ENCODE data around the gene ZFP3.
"Not testable (repeated sequence)": the region's sequence is repeated elsewhere in the genome, so short reads cannot be mapped to it uniquely, and the experiment has no call there.

Gene ZFP3

DNA sequence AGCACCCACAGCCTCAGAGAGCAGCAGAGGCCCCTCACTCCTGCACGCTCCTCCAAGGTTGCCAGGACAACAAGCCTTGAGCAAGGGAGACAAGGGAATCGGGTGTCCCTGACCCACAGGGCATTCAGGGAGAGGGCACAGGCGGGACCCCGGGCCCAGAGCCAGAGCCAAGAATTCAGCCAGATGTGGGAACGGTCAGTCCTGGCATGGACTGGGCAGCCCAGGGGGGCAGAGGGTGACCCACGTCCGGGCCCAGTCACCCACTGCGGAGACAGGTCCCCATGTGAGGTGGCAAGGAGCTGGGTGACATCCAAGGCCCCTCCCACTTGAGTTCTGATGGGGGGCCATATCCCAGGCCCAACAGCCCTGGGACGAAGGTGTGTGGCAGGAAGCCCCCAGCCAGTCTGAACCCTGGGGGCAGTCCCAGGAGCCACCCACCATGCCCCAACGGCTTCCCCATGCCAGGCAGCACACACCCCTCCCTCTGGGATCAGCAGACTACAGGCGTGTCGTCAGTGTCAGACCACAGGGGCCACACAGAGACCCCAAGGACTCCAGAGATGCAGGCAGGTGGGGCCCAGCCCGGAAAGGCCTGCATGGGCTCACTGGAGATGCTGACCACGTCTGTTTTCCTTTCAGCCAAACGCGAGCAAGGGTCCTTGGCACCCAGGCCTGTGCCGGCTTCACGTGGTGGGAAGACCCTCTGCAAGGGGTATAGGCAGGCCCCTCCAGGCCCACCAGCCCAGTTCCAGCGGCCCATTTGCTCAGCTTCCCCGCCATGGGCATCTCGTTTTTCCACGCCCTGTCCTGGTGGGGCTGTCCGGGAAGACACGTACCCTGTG, 60.6 kb downstream of the ZFP3 start:
- DNase-seq (ENCODE audit: low read depth, low spot score): no peak

DNA sequence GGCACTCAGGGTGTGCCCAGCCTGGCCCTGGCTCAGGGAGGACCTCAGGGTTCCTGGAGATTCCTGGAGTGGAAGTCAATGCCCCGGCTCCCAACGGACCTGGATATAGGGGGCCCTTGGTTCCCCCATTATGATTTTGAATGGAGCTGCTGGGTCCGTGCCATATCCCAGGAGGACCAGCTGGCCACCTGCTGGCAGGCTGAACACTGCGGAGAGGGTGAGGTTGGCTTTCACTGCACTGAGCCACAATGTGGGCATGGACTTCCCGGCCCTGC, 61.1 kb downstream of the ZFP3 start:
- no peak for DNase-seq (ENCODE audit: low read depth, low spot score)

DNA sequence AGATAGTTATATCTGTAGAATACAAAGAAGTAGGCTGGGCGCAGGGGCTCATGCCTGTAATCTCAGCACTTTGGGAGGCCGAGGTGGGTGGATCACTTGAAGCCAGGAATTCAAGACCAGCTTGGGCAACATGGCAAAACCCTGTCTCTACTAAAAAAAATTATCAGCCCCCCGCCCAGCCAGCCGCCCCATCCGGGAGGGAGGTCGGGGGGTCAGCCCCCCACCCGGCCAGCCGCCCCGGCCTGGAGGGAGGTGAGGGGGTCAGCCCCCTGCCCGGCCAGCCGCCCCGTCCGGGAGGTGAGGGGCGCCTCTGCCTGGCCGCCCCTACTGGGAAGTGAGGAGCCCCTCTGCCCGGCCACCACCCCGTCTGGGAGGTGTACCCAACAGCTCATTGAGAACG, 64.6 kb downstream of the ZFP3 start:
- DNase-seq (ENCODE audit: low read depth, low spot score): not testable (repeated sequence)

All from astrocyte of the hippocampus (primary cell).